GM12878 (cell line): ENCODE measurements around the gene ACTA2. TPM values are rescaled to one million over a fixed set of nuclear protein-coding genes. Genes with fewer than 3 reads are reported as not detected.

Experiments used
- ATAC-seq: fragments of 200-7000 bp; cut with Tn5 transposase; 3 replicates; pipeline ENCODE4 v1.9.1; 2020; ENCODE audit warnings: mild to moderate bottlenecking, moderate library complexity
- BruUV-seq: library from RNA; stranded (reverse); fragments of 400-500 nt; replicated peaks from 2 replicates; lab custom pipeline; 2021; lab: Mats Ljungman, UMichigan
- CTCF ChIA-PET: fragments of 300-600 bp; sonication (Branson Sonifier 250); formaldehyde crosslinking; extraction: SDS; loops from one replicate; lab custom pipeline; 2021; ENCODE audit warnings: inconsistent platforms; lab: Yijun Ruan, JAX
- POLR2A ChIA-PET: fragments of 350-600 bp; formaldehyde crosslinking; extraction: SDS; loops from one replicate; lab custom pipeline; 2021; ENCODE audit warnings: inconsistent platforms; lab: Charles Lee
- RAD21 ChIA-PET: fragments of 300-600 bp; sonication (Branson Sonifier 250); formaldehyde crosslinking; loops from one replicate; lab custom pipeline; 2023; ENCODE audit warnings: antibody characterized with exemption; ENCODE audit not compliant: unreplicated experiment; lab: Charles Lee
- SMC1A ChIA-PET: fragments of 300-600 bp; sonication (Branson Sonifier 250); formaldehyde crosslinking; loops from one replicate; lab custom pipeline; 2023; ENCODE audit not compliant: unreplicated experiment, uncharacterized antibody; lab: Charles Lee
- DNase-seq: peaks from one replicate; pipeline ENCODE4 v3.0.0-alpha.2; 2011; ENCODE audit warnings: low read depth, low spot score
- FAIRE-seq: peaks from 3 replicates; lab custom pipeline; 2011; peaks lifted over from hg19 to GRCh38; lab: Jason Lieb, UNC
- H2AFZ ChIP-seq: 2 replicates; pipeline ENCODE4 v1.6.0; 2011; ENCODE audit warnings: low read depth, low read length, control low read depth; ENCODE audit not compliant: control insufficient read depth
- H3K27ac ChIP-seq: 2 replicates; pipeline ENCODE4 v1.5.1; 2011; ENCODE audit warnings: control low read depth; ENCODE audit not compliant: control insufficient read depth, insufficient read depth
- H3K27me3 ChIP-seq, 2 experiments: replicated peaks in 1 of 2; 2 replicates each; pipeline versions ENCODE4 v1.6.0 to v1.6.1; 2011; ENCODE audit warnings: low read length in 1 of 2; ENCODE audit not compliant: control insufficient read depth in 2 of 2, insufficient read depth in 2 of 2
- H3K36me3 ChIP-seq, 2 experiments: 2 replicates each; pipeline ENCODE4 v1.5.1; 2011; ENCODE audit warnings: low read length in 1 of 2; ENCODE audit not compliant: control insufficient read depth in 2 of 2, insufficient read depth in 2 of 2
- H3K4me1 ChIP-seq: 2 replicates; pipeline ENCODE4 v1.6.1; 2011; ENCODE audit warnings: mild to moderate bottlenecking, low read length, moderate library complexity, mixed read lengths; ENCODE audit not compliant: control insufficient read depth, insufficient read depth
- H3K4me2 ChIP-seq: 2 replicates; pipeline ENCODE4 v1.6.0; 2011; ENCODE audit warnings: control low read depth; ENCODE audit not compliant: control insufficient read depth, insufficient read depth
- H3K4me3 ChIP-seq: fragments of 200-600 bp; sonication (generic); 2 replicates; pipeline ENCODE4 v1.5.1; 2016
- H3K79me2 ChIP-seq: 2 replicates; pipeline ENCODE4 v1.6.0; 2011; ENCODE audit warnings: low read length; ENCODE audit not compliant: control insufficient read depth, insufficient read depth
- H3K9ac ChIP-seq: 2 replicates; pipeline ENCODE4 v1.8.0; 2011; ENCODE audit warnings: low read length, control low read depth, mixed read lengths; ENCODE audit not compliant: control insufficient read depth, insufficient read depth
- H3K9me3 ChIP-seq: replicated peaks from 3 replicates; pipeline ENCODE4 v1.5.1; 2011; ENCODE audit warnings: mild to moderate bottlenecking, low read length; ENCODE audit not compliant: control insufficient read depth, insufficient read depth
- H4K20me1 ChIP-seq: 2 replicates; pipeline ENCODE4 v1.6.0; 2011; ENCODE audit not compliant: control insufficient read depth, insufficient read depth
- ATF7 ChIP-seq: fragments of 450-650 bp; IDR thresholded peaks from 2 replicates; pipeline ENCODE4 v1.6.1; 2016; ENCODE audit warnings: low read depth, mild to moderate bottlenecking
- BCL11A ChIP-seq: IDR thresholded peaks from 2 replicates; pipeline ENCODE4 v1.6.1; 2011; ENCODE audit warnings: low read depth, low read length
- DPF2 ChIP-seq: fragments of 450-650 bp; IDR thresholded peaks from 2 replicates; pipeline ENCODE4 v1.6.1; 2017; ENCODE audit warnings: mild to moderate bottlenecking
- HDAC6 ChIP-seq: fragments of 200-600 bp; sonication (generic); IDR thresholded peaks from one replicate; pipeline ENCODE4 v1.8.0; 2017; ENCODE audit warnings: antibody characterized with exemption; ENCODE audit not compliant: unreplicated experiment
- NFXL1 ChIP-seq: fragments of 450-650 bp; IDR thresholded peaks from 2 replicates; pipeline ENCODE4 v1.6.1; 2017; ENCODE audit warnings: antibody characterized with exemption, mild to moderate bottlenecking, borderline replicate concordance
- PML ChIP-seq: IDR thresholded peaks from 2 replicates; pipeline ENCODE4 v1.6.1; 2012; ENCODE audit warnings: low read length, inconsistent platforms
- WGBS: methylation state at CpG from one replicate; pipeline ENCODE4 v1.1.6; 2016; ENCODE audit warnings: low lambda C conversion rate; ENCODE audit not compliant: insufficient replicate concordance, insufficient coverage; ENCODE audit errors: missing lambda C conversion rate; 5-methylcytosine and 5-hydroxymethylcytosine counted together
- in situ Hi-C: fragments of 300-500 bp; cut with MboI; formaldehyde crosslinking; loops from 9 replicates; pipeline ENCODE4 v1.14.3; 2018; ENCODE audit warnings: mixed read lengths
- intact Hi-C: fragments of 100-400 bp; cut with micrococcal nuclease; formaldehyde crosslinking; loops from one replicate; pipeline ENCODE4 v1.14.2; 2022; ENCODE audit not compliant: unreplicated experiment
- polyA plus RNA-seq, 11 experiments: library from polyadenylated mRNA; depleted of rRNA in 4 of 11; unstranded in 6 of 11; stranded (reverse) in 5 of 11; fragments of >200 nt; fragmentation: Nextera tagmentation in 4 of 11; fragmentation: Illumina TruSeq in 1 of 11; extraction: Ambion mirVana in 4 of 11; extraction: Trizol in 1 of 11; gene quantifications; 1 replicate in 1 of 11; 2 replicates in 10 of 11; pipeline versions ENCODE4 v1.2.1 to v1.2.3, GENCODE V29; 2011 to 2016; ENCODE audit warnings: inconsistent platforms in 2 of 11, missing spikeins in 2 of 11, low read depth in 1 of 11
- total RNA-seq, 4 experiments: library from RNA; depleted of rRNA in 3 of 4; stranded (reverse); fragments of >200 nt in 3 of 4; fragmentation: Illumina TruSeq in 1 of 4; extraction: Trizol in 1 of 4; gene quantifications; 2 replicates each; pipeline versions ENCODE4 v1.2.1 to v1.2.3, GENCODE V29; 2013 to 2021
- TF ChIP-seq, protein P1 (sequence below): fragments of 450-650 bp; IDR thresholded peaks from 2 replicates; pipeline ENCODE4 v1.6.1; 2017; ENCODE audit warnings: borderline replicate concordance
- TF ChIP-seq, protein P2 (sequence below): fragments of 450-650 bp; formaldehyde crosslinking; IDR thresholded peaks from 2 replicates; pipeline ENCODE4 v1.5.0; 2022; ENCODE audit warnings: mild to moderate bottlenecking, missing genetic modification characterization

The ACTA2 gene
- total and polyA plus RNA-seq, 10 of the 15 experiments (the other 5 are each of a cell fraction or from before 2014, with no cell fraction given): 7.4 to 78.2 (median 32.4) TPM

DNA sequence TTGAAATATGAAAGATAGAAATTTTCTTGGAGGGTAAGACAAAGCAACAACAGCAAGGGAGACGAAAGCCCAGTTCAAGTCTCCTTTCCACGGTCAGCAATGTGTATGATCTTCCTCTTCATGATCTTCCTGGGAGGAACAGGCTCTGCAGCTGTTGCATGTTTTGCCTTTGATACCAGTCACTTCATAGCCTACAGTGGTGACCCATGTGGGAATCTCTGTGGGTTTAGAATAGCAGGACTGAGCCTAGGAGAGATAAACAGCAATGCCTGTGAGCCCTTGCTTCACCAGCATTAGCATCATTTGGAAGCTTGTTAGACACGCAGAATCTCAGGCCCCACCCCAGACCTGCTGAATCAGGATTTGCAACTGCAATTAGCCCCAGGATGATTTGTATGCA is 40.7 kb downstream of the ACTA2 start (continued):
- TF ChIP-seq DPF2 (no peak), BCL11A (no peak)
- TF ChIP-seq, protein P1, sequence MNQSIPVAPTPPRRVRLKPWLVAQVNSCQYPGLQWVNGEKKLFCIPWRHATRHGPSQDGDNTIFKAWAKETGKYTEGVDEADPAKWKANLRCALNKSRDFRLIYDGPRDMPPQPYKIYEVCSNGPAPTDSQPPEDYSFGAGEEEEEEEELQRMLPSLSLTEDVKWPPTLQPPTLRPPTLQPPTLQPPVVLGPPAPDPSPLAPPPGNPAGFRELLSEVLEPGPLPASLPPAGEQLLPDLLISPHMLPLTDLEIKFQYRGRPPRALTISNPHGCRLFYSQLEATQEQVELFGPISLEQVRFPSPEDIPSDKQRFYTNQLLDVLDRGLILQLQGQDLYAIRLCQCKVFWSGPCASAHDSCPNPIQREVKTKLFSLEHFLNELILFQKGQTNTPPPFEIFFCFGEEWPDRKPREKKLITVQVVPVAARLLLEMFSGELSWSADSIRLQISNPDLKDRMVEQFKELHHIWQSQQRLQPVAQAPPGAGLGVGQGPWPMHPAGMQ: no peak

GRCh38 chr10:88911116-88911515 is 41.5 kb downstream of the ACTA2 start:
- SMC1A ChIA-PET: interaction anchor here (1.2 to 6.0 kb wide), 6 partner anchors 10 to 32 kb away, joined by 3 to 60 read pairs (median 5); no protein-coding TSS in a partner anchor
- no peak for FAIRE-seq
- BruUV-seq: no TSS peak

More at GRCh38 chr10:88911116-88911515, 41.5 kb downstream of the ACTA2 start:
- H3K27ac ChIP-seq: no peak overlapping the region
- TF ChIP-seq ATF7 (no peak), NFXL1 (no peak), PML (no peak), HDAC6 (no peak)
- TF ChIP-seq, protein P2, sequence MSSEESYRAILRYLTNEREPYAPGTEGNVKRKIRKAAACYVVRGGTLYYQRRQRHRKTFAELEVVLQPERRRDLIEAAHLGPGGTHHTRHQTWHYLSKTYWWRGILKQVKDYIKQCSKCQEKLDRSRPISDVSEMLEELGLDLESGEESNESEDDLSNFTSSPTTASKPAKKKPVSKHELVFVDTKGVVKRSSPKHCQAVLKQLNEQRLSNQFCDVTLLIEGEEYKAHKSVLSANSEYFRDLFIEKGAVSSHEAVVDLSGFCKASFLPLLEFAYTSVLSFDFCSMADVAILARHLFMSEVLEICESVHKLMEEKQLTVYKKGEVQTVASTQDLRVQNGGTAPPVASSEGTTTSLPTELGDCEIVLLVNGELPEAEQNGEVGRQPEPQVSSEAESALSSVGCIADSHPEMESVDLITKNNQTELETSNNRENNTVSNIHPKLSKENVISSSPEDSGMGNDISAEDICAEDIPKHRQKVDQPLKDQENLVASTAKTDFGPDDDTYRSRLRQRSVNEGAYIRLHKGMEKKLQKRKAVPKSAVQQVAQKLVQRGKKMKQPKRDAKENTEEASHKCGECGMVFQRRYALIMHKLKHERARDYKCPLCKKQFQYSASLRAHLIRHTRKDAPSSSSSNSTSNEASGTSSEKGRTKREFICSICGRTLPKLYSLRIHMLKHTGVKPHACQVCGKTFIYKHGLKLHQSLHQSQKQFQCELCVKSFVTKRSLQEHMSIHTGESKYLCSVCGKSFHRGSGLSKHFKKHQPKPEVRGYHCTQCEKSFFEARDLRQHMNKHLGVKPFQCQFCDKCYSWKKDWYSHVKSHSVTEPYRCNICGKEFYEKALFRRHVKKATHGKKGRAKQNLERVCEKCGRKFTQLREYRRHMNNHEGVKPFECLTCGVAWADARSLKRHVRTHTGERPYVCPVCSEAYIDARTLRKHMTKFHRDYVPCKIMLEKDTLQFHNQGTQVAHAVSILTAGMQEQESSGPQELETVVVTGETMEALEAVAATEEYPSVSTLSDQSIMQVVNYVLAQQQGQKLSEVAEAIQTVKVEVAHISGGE (CRISPR knock-in tag): no peak
- ChIA-PET CTCF (interaction anchor here (1.1 to 4.1 kb wide), 4 partner anchors 22 to 76 kb away, joined by 3 to 29 read pairs (median 5); no protein-coding TSS in a partner anchor), POLR2A (interaction anchor here (1.4 kb wide), 1 partner anchor 10 kb away, joined by 6 read pairs; no protein-coding TSS in a partner anchor), RAD21 (interaction anchor here (0.9 kb wide), 1 partner anchor 71 kb away, joined by 3 read pairs; no protein-coding TSS in a partner anchor)
- H3K36me3 ChIP-seq: peaks cover 3 to 15% of the 10 kb centered on the region in 2 experiments; a peak in 3 of 4 replicates
- H2AFZ ChIP-seq: no peak overlapping the region
- no peaks in the 10 kb centered on the region for H3K4me1 ChIP-seq
- WGBS: 100% methylated on average over 1 of the region's 1 CpG
- ATAC-seq (no peak), DNase-seq (no peak)
- in situ Hi-C loops: no loop called here
- intact Hi-C loops: no loop called here
- no peaks in the 10 kb centered on the region for H3K79me2 ChIP-seq
- H3K4me3 ChIP-seq: no peak overlapping the region
- no peaks in the 10 kb centered on the region for H3K27me3 ChIP-seq
- H4K20me1 ChIP-seq: no peaks in the 10 kb centered on the region
- no peak overlapping the region for H3K9ac ChIP-seq
- no peak overlapping the region for H3K4me2 ChIP-seq
- H3K9me3 ChIP-seq: no peaks in the 10 kb centered on the region
